Fibroblast of mammary gland (primary cell): ENCODE data around the gene VN1R4.
"Not testable (repeated sequence)": the region's sequence is repeated elsewhere in the genome, so short reads cannot be mapped to it uniquely, and the experiment has no call there.

ENCODE experiments used
- DNase-seq: peaks from one replicate; pipeline ENCODE4 v3.0.0-alpha.2; 2010; ENCODE audit warnings: low read depth
- H3K4me3 ChIP-seq: 2 replicates; pipeline ENCODE4 v1.5.1; 2011; ENCODE audit warnings: low read depth, mild to moderate bottlenecking, low read length, moderate library complexity; ENCODE audit not compliant: control insufficient read depth
- TF ChIP-seq, protein P1 (sequence below): conservative IDR thresholded peaks from 2 replicates; pipeline ENCODE4 v1.5.1; 2011; ENCODE audit warnings: low read depth, low read length, inconsistent platforms; ENCODE audit not compliant: control insufficient read depth, insufficient read depth

The VN1R4 gene

DNA sequence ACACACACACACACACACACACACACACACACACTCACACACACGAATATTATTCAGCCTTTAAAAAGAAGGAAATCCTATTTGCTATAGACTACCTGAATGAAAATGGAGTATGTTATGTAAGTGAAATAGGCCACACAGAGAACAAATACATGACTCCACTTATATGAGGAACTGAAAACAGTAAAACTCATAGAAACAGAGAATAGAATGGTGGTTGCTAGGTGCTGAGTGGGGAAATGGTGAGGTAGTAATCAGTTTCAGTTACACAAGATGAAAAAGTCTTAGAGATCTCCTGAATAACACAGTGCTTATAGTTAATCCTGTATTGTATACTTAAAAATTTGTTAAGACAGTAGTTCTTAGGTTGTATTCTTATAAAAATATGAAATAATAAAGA lies 21.0 kb downstream of the VN1R4 start:
- no peak for DNase-seq
- H3K4me3 ChIP-seq = no peak overlapping the region
- TF ChIP-seq, protein P1, sequence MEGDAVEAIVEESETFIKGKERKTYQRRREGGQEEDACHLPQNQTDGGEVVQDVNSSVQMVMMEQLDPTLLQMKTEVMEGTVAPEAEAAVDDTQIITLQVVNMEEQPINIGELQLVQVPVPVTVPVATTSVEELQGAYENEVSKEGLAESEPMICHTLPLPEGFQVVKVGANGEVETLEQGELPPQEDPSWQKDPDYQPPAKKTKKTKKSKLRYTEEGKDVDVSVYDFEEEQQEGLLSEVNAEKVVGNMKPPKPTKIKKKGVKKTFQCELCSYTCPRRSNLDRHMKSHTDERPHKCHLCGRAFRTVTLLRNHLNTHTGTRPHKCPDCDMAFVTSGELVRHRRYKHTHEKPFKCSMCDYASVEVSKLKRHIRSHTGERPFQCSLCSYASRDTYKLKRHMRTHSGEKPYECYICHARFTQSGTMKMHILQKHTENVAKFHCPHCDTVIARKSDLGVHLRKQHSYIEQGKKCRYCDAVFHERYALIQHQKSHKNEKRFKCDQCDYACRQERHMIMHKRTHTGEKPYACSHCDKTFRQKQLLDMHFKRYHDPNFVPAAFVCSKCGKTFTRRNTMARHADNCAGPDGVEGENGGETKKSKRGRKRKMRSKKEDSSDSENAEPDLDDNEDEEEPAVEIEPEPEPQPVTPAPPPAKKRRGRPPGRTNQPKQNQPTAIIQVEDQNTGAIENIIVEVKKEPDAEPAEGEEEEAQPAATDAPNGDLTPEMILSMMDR = no peak

DNA sequence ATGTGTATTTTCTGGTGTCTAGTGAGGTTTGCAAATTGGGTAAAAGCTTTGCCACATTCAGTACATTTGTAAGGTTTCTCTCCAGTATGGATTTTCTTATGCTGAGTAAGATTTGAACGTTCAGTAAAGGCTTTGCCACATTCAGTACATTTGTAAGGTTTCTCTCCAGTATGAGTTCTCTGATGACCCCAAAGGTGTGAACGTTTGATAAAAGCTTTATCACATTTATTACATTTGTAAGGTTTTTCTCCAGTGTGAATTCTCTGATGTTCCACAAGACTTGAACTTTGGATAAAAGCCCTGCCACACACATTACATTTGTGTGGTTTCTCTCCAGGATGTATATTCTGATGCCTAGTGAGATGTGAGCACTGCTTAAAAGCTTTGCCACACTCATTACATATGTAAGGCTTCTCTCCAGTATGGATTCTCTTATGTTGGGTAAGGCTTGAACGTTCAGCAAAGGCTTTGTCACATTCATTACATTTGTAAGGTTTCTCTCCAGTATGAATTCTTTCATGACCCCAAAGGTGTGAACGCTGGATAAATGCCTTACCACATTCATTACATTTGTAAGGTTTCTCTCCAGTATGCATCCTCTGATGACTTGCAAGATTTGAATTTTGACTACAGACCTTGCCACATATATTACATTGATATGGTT lies 30.3 kb downstream of the VN1R4 start:
- TF ChIP-seq, protein P1 = no peak
- no peak overlapping the region for H3K4me3 ChIP-seq
- DNase-seq = no peak

DNA sequence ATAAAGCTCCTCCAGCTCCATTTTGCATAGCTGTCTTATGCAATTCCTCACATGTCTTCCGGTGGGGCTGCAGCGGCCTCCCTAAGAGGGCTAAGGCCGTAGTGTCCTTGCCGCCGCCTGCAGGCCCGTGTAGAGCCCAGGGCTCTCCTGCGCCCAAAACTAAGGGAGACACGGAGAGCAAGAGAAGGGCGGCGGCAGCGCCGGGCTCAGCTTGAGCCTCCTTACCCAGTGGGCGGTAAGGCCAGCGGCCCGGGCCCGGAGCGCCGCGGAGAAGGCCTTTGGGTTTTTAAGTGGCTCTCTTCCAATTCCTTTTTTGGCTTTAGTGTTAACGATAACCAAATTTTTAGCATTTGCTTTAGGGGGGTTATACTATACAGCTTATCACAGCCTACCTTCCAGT lies 42.9 kb downstream of the VN1R4 start:
- no peak overlapping the region for H3K4me3 ChIP-seq
- TF ChIP-seq, protein P1 = no peak
- no peak for DNase-seq

DNA sequence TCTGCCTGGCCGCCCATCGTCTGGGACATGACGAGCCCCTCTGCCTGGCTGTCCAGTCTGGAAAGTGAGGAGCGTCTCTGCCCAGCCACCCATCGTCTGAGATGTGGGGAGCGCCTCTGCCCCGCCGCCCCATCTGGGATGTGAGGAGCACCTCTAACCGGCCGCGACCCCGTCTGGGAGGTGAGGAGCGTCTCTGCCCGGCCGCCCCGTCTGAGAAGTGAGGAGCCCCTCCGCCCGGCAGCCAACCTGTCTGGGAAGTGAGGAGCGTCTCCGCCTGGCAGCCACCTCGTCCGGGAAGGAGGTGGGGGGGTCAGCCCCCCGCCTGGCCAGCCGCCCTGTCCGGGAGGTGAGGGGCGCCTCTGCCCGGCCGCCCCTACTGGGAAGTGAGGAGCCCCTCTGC lies 44.8 kb downstream of the VN1R4 start:
- DNase-seq, H3K4me3 ChIP-seq: not testable (repeated sequence)
